GM12873 (cell line): ENCODE results near the gene TMEM89.

Experiments used
- TF ChIP-seq, protein P1 (sequence below): IDR thresholded peaks from 2 replicates; pipeline ENCODE4 v1.5.1; 2012; ENCODE audit warnings: low read depth, mild to moderate bottlenecking, moderate library complexity, low read length, control low read depth; ENCODE audit not compliant: insufficient read depth; ENCODE audit errors: missing control alignments

Gene TMEM89

DNA sequence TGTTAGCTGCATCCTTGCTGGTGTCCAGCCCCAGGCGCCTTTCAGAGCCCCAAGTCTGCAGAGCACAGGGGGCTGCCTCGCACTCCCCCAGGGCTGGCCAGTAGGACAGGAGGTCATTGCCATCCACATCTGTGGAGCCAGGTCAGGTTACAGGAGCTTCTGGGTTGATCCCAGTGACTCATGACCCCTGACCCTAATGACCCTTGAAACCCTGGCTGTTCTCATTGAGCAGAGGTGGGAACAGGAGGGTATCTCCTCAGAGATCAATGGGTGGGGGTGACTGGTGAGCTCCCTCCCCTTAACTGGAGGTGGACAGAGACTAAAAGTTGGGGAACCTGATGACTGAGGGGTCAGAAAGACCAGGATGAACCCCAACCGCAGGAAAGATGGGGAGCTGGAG is 19.8 kb upstream of the TMEM89 start:
- TF ChIP-seq, protein P1, sequence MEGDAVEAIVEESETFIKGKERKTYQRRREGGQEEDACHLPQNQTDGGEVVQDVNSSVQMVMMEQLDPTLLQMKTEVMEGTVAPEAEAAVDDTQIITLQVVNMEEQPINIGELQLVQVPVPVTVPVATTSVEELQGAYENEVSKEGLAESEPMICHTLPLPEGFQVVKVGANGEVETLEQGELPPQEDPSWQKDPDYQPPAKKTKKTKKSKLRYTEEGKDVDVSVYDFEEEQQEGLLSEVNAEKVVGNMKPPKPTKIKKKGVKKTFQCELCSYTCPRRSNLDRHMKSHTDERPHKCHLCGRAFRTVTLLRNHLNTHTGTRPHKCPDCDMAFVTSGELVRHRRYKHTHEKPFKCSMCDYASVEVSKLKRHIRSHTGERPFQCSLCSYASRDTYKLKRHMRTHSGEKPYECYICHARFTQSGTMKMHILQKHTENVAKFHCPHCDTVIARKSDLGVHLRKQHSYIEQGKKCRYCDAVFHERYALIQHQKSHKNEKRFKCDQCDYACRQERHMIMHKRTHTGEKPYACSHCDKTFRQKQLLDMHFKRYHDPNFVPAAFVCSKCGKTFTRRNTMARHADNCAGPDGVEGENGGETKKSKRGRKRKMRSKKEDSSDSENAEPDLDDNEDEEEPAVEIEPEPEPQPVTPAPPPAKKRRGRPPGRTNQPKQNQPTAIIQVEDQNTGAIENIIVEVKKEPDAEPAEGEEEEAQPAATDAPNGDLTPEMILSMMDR = no peak

DNA sequence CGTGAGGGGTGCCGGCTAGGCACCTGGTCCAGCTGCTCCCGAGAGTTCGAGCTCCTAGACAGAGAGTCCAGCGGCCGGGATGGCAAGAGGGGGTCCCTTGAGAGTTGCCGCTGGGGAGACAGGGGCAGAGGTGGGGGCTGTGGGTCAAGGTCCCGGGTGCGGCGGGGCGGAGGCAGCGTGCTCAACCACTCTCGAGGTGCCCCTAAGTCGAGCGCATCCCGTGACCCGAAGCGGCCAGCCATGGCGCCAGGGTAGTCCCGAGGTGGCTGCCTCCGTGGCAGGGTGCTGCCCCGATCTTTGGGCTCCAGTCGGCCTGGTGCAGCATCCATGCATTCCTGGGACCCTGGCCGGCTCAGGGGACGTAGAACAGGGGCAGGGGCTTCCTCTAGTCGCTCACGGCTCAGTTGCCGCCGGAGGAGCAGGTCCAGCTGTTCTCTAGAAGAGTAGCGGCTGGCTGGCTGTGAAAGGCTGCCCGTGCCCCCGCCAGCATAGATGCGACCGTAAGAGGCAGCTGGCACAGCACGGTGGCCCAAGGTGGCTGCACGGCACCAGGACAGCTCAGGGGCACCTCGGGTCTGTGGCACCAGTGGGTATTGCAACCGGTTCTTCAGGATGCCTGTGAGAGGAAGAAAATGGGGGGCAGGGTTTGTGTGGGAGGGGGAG is 18.5 kb upstream of the TMEM89 start:
- TF ChIP-seq, protein P1 = no peak

DNA sequence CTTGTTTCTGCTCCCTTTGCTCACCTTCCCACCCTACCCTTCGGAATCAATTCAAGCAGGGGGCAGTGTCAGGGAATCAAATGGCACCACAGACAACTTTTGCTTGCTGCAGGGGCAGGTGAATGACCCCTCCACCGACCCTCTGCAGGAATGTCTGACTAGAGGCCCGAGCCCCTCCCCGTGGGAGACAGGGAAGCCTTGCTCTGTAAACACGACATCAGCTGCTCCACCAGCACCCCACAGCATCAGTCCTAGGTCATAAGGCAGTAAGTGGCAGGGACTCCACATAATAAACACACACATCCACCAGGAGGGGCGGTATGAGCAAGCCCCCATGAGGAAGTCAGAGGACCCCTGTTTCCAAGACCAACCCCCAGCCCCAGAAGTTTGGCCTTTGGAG is 15.7 kb upstream of the TMEM89 start:
- TF ChIP-seq, protein P1 = no peak

DNA sequence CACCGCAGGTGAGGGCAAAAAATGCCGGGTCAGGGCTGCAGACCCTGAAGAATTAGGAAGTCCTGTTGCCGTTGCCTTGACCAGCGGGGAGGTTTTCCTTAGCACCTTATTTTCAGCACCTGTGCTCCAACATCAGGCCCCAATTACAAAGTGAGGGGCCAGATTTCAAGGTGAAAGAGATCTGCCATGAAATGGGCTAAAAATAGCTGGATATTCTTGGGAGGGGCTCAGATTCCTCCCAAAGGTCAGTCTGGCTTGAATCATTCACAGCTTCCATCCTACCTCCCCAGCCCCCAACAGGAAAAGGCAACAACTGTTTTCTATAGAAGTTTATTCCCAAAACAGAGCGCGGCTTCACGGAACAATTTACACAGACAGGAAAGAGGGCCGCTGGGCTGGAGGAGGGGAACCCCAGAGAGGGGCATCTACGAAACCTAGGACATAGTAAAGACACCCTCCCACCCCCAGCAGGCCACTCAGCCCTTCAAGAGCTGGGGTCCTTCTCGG is 14.6 kb upstream of the TMEM89 start:
- TF ChIP-seq, protein P1 = no peak

DNA sequence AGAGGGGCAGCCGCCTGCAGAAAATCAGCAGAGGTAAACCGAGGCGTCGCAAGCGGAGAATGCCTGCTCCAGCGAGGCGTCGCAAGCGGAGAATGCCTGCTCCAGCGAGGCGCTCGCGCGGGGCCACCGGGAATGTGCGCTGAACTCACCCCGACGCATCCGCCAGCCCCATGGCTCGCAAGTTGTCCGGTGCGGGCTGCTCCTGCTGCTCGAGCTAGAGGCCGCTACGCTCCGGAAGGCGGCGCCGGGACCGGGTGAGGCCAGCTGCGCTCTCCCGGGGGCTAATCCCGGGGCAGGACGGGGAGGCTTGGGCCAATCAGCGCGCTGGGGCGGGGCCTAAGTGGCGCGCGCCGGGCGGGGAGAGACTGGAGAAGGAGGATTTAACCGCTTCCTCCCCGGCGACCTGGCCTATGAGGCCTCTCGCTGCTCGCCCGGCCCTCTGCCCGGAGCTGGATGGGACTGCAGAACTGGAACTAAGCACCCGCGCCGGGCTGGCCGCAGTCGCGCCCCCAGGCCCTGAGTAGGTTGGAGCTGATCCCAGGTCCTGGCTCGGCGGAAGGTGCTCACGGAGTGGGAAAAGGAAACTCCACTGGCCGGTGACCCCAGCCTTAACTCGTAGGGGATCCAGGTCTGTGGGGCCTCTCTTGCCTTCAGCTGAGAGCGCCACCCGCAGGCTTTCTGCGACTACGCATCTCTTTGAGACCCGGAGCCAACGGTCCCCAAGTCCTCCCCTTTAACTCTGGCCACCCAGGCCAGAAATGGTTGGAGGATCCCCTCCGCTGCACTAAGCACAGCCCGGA is 13.9 kb upstream of the TMEM89 start, which contains the start of gene SLC26A6:
Gene SLC26A6 (minus strand): TSS at position 240 of the 800 bp plus-strand sequence. CDS start 68 bp downstream, at position 172.
- TF ChIP-seq, protein P1 = peak; percentile 88

DNA sequence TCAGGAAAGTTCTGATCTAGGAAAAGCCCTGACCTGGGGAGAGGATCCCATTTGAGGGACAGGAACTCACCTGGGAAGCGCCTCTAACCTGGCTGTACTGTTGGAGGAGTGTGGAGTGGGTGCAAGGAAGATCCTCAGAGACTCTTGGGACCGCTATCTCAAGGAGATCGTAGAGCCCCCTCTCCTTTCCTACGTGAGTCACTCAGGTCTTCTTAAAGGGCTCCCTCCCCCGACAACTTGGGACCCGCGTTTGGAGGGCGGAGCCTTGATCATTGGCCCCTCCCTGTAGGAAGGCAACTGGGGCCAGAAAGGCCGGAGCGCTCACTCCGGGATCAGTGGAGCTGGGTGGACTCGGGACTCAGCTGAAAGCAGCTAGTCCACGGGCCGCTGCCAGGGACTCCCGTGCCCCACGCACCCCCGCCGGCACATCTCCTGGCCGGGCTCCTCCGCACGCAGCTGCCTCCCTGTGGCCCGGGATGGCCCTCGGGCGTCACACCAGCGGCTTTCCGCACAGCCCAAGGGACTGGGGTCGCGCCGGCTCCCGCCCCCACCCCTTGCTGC is 13.2 kb upstream of the TMEM89 start:
- TF ChIP-seq, protein P1 = no peak

DNA sequence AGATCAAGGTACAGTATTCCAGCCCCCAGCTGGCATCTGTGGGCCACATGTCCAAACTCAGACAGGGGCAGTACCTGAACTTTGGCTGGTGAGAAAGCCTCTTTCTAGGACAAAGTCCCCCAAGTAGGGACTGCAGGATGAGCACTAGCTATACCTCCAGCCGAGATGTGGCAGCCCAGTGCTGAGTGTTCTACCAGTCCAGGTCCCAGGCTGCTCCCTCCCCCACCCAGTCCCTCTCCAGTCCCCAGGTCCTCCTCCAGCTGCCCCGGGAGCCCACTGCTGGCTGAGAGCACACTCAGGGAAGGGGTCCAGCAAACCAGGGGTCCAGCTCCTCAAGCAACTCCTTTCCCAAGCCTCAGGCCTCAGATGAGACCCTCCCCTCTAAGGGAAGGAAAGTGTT is 12.2 kb upstream of the TMEM89 start:
- TF ChIP-seq, protein P1 = no peak
